ENCODE measurements around the gene CSTB.

CSTB gene

DNA sequence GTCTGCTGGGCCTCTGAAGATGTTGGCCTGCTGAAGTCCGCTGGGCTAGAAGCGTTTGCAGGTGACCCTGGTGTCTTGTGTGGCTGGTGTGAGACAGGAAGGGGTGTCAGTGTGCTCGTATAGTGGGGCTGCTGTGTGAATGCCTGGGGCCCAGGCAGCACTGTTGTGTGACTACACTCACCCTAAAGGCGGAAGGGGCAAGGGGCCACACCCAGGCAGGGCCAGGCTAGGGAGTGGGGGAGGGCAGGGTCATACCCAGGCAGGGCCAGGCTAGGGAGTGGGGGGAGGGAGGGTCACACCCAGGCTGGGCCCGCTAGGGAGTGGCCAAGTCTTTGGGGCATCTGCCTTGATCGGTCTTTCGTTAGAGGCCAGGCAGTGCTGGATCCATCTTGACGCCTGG is 32.2 kb downstream of the CSTB start:
- DNase-seq = no peak
- Histone ChIP-seq H3K36me3 (peaks cover 70% of the 10 kb centered on the region), H3K9me3 (ENCODE audit: severe bottlenecking) (no peaks in the 10 kb centered on the region), H3K27me3 (ENCODE audit: insufficient read depth, low read depth, severe bottlenecking) (no peaks in the 10 kb centered on the region), H3K4me3 (ENCODE audit: low read depth, low read length) (no peak overlapping the region), H3K27ac (no peak overlapping the region)
- TF ChIP-seq, protein P1, sequence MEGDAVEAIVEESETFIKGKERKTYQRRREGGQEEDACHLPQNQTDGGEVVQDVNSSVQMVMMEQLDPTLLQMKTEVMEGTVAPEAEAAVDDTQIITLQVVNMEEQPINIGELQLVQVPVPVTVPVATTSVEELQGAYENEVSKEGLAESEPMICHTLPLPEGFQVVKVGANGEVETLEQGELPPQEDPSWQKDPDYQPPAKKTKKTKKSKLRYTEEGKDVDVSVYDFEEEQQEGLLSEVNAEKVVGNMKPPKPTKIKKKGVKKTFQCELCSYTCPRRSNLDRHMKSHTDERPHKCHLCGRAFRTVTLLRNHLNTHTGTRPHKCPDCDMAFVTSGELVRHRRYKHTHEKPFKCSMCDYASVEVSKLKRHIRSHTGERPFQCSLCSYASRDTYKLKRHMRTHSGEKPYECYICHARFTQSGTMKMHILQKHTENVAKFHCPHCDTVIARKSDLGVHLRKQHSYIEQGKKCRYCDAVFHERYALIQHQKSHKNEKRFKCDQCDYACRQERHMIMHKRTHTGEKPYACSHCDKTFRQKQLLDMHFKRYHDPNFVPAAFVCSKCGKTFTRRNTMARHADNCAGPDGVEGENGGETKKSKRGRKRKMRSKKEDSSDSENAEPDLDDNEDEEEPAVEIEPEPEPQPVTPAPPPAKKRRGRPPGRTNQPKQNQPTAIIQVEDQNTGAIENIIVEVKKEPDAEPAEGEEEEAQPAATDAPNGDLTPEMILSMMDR (IDR thresholded peaks at IDR 0.05; ENCODE audit: low read depth, low read length) = no peak

DNA sequence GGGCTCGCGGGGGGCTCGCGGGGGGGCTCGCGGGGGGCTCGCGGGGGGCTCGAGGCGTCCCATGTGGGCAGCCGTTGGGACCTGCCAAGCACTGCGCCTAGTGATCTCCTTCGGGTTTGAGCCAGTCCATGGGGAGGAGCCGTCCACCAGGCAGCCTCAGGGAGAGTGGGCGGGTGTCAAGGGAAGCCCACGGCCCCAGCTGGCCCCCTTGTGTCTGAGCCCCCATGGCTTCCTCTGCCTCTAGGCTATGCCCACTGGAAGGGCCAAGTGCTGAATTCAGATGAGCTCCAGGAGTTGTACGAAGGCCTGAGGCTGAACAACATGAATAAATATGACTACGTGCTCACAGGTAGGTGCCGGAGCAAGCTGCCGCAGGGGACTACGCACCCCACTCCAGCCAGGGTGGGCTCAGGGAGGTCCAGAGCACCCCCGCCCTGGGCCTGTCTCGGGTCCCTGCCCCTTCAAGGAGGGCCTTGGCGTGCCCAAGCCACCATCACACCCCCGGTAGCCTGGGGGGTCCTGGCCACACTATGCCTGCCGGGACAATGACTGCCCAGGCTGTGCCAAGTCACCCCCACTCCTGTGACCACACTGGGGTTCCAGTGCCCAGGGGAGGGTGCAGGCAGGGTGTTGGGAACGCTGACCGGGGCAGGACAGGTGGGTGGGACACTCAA is 34.5 kb downstream of the CSTB start:
- no peaks in the 10 kb centered on the region for H3K27me3 ChIP-seq (ENCODE audit: insufficient read depth, low read depth, severe bottlenecking)
- TF ChIP-seq, protein P1 (IDR thresholded peaks at IDR 0.05; ENCODE audit: low read depth, low read length) = no peak
- peak overlapping the region; percentile 49 for H3K27ac ChIP-seq
- peak overlapping the region; percentile 28 for H3K4me3 ChIP-seq (ENCODE audit: low read depth, low read length)
- H3K36me3 ChIP-seq = peaks cover 65% of the 10 kb centered on the region
- no peaks in the 10 kb centered on the region for H3K9me3 ChIP-seq (ENCODE audit: severe bottlenecking)
- no peak for DNase-seq

DNA sequence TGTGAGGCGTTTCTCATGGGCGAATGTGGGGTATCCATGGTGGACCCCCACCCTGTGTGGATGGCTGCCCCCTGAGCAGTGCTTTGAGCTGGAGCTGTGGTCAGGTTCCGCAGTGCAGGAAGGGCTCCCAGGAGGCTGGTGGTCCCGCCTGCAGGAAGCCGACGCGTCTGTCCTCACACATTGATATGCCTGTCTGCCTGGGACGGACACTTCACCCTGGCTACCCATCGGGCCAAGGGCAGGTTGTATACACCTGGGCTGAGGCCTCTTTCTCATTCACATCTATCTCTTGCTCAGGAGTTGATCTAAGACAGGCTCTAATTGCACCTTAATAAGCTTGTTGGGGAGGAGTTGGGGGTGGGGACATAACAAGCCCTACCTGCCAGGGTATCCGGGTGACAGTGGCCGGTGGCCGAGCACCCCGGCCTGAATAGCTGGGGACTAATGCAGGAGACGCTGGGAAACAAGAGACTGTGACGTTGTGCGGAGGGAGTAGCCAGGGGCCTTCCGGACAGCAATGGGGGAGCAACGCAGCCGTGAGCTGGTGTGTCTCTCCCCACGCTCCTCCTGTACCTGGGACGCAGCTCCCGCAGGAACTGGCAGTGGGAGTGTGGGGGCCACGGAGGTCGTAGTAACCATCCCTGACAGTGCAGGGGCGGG is 35.5 kb downstream of the CSTB start:
- Histone ChIP-seq H3K27ac (peak overlapping the region; percentile 14), H3K9me3 (ENCODE audit: severe bottlenecking) (no peaks in the 10 kb centered on the region), H3K36me3 (peaks cover 58% of the 10 kb centered on the region), H3K4me3 (ENCODE audit: low read depth, low read length) (no peak overlapping the region), H3K27me3 (ENCODE audit: insufficient read depth, low read depth, severe bottlenecking) (no peaks in the 10 kb centered on the region)
- TF ChIP-seq, protein P1 (IDR thresholded peaks at IDR 0.05; ENCODE audit: low read depth, low read length) = no peak
- DNase-seq = peak; percentile 72

DNA sequence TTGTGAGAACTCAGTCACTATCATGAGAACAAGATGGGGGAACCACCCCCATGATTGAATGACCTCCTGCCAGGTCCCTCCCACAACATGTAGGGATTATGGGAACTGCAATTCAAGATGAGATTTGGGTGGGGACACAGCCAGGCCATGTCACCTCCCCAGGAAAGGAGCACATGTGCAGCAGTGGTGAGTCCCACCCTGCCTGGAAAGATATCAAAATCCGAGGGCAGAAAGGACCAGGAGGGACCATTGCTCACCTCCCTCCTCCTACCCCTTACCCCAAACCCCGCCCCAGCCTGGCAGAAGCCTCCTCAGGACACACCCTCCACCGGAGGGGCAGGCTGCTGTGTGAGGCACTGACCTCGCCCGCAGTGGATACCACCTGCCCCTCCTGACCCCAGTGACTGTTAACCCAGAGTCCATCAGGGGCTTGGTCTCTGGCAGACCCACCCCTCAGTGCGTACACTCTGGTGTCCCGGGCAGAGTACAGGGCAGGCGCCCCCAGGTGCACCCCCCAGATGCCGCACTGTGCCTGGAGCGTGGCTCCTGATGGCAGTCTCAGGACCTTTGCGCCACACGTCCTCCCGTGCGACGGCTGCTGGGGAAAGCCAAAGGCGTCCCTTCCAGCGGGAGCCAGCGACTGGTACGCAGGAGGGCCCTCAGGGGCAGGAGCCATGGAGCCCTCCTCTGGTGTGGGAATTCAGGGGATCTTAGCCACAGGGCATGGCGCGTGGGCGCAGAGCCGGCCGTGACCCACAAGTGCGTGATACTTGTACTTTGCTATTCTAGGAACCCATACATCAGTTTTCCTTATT is 36.3 kb downstream of the CSTB start:
- Histone ChIP-seq H3K36me3 (peaks cover 52% of the 10 kb centered on the region), H3K9me3 (ENCODE audit: severe bottlenecking) (no peaks in the 10 kb centered on the region), H3K27me3 (ENCODE audit: insufficient read depth, low read depth, severe bottlenecking) (no peaks in the 10 kb centered on the region), H3K27ac (no peak overlapping the region), H3K4me3 (ENCODE audit: low read depth, low read length) (no peak overlapping the region)
- TF ChIP-seq, protein P1 (IDR thresholded peaks at IDR 0.05; ENCODE audit: low read depth, low read length) = no peak
- no peak for DNase-seq

DNA sequence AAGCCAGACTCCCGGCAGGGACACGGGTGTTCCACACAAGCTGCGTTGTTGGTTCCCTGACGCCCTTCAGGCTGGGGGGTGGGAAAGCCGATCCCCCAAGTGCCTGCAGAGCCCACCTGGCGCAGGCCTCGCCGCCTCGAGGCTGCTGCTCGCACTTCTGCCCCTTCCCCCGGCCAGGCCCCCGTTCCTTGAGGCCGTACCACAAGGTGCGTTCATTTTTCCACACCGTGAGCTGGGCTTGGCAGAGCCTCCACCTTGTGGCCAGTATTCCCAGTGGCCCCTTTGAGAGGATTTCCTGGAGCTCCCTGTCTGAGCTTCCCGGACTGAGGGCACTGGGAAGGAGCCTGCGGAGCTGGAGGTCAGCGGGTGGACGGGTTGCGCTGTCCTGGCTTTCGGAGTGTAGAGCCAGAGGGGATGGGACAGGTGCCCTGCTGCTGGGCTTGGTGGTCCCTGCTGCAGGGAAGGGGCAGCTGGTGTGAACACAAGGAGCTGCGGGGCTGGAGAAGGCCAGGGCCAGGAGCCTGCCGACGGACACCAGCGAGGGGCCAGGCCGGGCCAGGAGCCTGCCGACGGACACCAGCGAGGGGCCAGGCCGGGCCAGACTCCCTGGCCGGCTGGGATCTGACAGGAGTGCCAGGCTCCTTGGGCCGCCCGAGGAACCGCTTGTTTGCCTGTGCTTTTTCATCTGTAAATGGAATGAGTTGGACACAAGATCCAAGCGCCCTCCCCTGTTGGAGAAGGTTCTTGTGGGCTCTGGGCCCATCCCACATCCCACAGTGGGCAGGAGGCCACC is 38.8 kb downstream of the CSTB start:
- Histone ChIP-seq H3K27ac (no peak overlapping the region), H3K36me3 (peaks cover 47% of the 10 kb centered on the region), H3K4me3 (ENCODE audit: low read depth, low read length) (no peak overlapping the region), H3K27me3 (ENCODE audit: insufficient read depth, low read depth, severe bottlenecking) (no peaks in the 10 kb centered on the region), H3K9me3 (ENCODE audit: severe bottlenecking) (no peaks in the 10 kb centered on the region)
- no peak for DNase-seq
- TF ChIP-seq, protein P1 (IDR thresholded peaks at IDR 0.05; ENCODE audit: low read depth, low read length) = 0 out of 2 replicates have a peak, but pooled peaks have one; percentile 4

Measured in WERI-Rb-1 (cell line).